ENCODE data around the gene ARHGEF10L.

ARHGEF10L gene

DNA sequence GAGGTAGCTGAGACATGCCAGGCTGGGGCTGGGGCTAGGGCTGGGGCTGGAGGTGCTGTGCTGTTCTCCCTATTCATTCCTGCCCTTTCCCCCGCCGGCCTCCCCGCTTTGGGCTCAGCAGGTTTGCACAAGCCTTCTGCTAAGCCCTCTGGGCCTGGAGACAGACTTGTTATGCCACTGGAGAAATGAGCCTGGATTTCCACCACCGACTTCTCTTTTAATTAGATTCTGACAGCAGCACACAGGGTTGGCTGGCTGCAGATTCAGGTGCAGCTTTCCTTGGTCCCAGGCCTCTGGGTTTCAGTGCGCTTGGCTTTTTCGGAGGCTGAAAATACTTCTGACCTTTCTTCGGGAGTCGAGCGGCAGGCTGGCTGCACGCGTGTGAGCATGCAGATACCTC, 144.1 kb downstream of the ARHGEF10L start:
- DNase-seq: no peak

DNA sequence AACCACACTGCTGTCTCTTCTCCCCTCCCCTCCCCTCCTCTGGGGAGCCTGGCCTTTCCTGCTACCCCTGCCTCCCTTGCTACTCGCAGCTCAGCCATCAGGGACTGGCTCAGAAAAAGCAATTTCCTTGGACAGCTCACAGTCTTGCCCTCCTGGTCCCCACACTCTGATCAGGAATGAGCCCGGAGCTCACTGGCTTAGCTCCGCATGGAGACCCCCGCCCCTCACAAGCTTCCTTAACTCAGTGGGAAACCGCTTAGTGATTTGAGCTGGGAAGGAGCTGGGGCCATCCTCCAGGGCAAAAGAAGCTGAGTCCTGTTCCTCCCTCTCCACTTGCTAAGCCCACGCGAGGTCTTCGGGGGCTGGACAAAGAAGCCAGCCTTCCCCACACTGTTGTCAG, 145.3 kb downstream of the ARHGEF10L start:
- DNase-seq: no peak

DNA sequence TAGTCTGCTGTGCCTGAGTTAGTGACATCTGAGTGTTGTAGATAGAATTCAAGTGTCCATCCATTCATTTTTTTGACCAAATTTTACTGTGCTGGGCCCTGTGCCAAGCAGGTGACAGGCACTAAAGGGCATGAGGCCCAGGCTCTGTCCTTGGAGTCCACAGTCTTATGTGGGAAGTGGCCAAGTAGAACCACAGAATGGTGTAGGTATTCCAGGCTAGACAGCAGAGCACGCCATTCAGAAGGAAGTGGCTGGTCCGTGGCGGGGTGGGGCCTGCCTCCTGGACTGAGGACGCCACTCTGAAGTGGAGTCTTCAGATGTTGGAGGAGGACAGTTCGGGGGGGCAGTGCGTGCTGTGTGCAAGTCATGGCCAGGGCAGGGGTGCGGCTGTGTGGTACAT, 146.8 kb downstream of the ARHGEF10L start:
- DNase-seq: no peak

DNA sequence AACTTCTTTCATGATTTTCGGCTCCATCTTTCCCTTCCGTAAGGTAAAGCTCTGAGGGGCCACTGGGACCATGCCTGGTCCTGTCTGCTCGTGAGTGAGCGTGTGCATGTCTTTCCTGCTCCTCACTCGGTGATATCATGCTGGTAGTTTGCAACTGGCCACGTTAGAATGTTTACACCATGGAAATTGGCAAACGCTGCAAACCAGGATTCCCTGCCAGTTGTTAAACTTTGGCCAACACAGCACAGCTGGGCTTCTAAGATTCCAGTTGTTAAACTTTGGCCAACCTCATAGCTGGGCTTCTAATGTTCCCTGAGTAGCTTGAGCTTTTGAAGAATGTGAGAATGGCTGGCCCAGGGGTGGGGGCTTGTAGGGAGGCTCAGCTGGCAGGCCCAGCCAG, 147.6 kb downstream of the ARHGEF10L start:
- no peak for DNase-seq

DNA sequence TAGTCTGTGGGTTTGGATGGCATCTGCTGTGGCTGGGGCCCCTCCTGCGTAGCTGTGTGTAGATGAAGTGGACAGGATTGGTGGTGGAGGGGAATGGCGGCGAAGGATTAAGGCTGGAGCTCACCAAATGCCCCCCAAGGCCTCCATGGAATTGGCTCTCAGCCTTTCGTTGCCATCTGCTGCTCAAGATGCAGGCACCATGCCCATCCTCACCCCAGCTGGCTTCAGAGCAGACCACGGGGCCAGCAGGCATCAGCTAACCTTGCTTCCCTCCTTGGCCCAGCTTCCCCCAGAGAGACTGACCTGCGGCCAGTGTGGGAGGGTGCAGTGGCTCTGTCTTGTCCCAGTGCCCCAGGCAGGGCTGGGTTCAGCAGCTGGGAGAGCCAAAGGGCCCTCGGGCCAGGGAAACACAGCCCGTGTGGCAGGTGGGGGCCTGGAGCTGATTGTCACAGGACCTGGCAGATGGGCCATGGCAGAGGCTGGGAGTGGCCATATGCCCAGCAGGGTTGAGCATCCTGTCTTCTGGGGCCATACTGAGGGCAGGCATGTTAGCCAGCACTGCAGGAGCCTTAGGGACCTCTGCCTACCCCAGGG, 148.8 kb downstream of the ARHGEF10L start:
- DNase-seq: no peak

DNA sequence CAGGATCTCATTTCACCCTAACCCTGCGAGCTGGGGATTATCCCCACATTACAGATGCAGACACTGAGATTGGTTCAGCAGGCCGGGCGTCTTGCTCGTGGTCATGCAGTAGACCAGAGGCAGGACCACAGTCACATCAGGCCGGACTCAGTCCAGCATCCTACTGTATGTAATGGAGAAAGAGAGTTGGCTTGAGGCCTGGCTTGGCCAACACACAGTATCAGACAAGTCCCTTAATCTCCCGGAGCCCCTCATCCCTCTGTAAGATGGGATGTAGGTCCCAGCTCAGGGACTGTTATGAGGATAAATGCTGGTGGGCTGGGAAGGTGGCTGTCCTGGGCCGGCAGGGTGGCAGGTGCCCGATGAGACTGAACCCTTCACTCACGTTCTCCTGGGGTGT, 149.5 kb downstream of the ARHGEF10L start:
- no peak for DNase-seq

DNA sequence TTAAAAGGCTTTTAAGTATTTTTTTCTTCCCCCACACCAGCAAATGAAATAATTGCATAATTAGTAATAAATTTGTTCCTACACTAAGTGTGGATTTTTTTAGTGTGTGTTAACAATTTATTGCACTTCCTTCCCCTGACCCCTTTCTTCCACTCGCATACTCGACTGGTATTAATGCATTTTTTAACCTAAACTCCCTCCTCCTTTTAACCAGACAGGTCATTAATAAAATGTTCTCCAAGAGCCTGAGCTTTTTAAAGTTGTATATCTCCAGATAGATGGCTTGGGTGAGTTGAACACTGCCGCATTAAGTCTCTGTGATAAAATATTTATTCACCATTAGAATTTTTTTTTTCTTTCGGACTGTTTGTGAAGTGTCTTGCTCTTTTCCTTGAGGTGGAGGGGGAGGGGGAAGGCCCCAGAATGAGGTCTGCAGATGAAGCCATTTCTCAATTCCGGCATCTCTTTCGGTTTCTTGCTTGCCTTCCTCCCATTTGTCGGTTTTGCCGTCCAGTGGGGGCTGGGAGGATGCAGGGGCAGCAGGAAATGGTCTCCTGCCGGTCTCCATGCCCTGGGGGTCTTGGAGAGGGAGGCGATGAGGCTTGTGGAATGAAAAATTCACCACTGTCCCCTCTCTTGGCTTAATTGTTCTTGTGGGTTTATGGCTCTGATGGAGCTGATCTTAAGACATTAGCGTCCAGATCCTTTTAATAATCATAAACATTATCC, 151.6 kb downstream of the ARHGEF10L start:
- no peak for DNase-seq

DNA sequence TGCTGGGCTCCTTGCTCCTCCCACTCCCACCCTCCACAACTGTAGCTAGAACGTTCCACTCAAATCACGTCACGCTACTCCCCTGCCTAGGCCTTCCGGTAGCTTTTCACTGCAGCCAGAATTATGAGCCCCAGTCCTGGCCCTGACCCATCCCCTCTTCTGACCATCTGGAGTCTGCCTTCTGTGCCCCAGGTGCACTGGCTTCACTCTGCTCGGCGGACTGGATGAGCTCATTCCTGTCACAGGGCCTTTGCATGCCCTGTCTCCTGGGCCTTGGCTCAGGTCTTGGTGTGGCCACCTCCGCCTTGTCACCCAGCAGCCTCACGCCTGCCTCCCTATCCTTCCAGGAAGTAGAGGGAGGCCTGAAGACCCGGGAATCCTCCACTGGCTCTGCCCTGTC, 153.1 kb downstream of the ARHGEF10L start:
- no peak for DNase-seq

DNA sequence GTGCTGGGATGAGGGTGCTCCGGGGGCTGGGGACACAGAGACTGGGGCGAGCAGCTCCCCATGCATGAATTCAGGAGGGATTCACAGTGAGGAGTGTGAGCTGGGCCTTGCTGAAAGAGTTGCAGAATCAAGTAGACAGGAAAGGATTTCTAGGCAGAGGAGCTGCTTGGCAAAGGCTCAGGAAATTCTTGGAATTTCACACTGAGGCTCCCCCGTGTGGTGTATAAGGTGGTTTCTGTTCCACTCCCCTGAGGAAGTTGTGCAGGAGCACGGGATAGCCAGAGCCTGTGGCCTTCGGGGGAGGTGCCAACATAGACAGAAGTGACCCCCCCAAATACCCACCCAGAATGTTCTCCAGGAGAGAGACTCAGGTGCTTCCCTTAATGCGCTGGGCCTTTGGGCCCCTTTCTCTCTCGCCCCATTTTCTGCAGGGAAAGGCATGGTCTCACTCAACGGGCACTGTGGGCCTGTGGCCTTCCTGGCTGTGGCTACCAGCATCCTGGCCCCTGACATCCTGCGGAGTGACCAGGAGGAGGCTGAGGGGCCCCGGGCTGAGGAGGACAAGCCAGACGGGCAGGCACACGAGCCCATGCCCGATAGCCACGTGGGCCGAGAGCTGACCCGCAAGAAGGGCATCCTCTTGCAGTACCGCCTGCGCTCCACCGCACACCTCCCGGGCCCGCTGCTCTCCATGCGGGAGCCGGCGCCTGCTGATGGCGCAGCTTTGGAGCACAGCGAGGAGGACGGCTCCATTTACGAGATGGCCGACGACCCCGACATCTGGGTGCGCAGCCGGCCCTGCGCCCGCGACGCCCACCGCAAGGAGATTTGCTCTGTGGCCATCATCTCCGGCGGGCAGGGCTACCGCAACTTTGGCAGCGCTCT, 157.2 kb downstream of the ARHGEF10L start:
- peak; percentile 61 for DNase-seq

DNA sequence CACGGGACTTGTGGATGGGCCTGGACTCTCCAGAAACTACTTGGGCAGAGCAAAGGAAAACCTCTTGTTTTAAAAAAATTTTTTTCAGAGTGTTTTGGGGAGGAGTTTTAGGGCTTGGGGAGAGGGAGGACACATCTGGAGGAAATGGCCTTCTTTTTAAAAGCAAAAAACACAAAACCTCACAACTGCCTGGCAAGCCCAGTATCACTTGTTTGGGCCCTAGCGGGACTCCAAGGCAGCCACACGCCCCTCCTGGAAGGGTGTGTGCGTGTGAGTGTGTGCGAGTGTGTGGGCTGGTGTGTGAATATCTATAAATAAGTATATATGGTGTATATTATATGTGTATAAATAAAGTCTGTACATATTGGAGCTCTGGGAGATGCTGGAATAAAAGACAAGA, 158.0 kb downstream of the ARHGEF10L start:
- DNase-seq: no peak

DNA sequence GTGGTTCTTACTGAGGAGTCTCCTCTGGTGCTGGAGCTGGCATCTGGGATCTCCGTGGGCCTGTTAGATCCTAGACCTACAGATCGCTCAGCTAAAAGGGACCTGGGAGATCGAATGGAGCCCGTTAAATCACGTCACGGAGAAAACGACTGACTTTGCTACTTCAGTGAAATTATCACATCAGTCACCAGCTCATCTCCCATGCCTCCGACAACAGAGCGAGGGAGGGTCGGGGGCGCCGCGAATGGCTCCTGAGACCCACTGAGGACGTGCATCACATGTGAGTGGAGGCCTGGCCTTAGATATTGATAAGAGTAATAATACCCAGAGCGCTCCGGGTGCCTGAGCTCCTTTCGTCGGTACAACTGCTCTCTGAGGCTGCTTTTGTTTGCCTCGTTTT, 160.1 kb downstream of the ARHGEF10L start:
- DNase-seq: no peak

DNA sequence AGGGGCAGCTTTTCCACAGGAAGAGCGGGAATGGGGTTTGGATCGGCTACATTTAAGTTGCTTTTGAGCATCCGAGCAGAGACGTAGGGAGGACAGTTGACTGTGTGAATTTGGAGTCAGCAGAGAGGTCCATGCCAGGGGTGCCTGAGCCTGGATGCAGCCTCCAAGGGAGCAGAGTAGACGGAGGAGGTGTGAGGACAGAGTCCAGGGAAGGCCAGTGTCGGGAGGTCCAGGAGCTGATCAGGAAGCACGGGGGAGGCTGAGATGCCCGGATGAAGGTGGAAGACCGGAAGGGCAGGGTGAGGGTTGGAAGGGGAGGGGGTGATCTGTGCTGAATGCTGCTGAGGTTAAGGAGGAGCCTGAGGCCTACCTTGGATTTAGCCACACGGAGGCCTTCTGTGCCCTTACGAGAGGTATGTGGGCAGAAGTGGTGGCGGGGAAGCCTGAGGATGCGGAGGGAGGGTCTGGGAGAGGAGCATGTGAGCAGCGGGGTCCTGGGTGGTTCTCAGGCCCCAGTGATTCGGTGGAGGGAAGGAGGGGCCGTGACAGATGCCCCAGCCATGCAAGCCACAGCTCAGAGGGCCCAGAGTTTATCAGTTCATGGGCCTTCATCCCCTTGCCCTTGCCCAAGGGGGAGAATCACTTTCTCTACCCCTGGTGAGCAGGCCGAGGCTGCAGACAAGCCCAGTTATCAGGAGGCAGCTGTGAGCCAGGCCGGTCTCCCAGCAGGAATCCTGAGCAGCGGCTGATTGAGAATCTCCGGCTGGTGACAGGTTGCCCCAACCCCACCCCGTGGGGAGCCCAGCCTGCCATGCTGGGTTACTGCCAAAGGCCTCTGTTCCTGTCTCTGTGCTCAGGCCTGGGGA, 161.7 kb downstream of the ARHGEF10L start:
- DNase-seq: no peak

DNA sequence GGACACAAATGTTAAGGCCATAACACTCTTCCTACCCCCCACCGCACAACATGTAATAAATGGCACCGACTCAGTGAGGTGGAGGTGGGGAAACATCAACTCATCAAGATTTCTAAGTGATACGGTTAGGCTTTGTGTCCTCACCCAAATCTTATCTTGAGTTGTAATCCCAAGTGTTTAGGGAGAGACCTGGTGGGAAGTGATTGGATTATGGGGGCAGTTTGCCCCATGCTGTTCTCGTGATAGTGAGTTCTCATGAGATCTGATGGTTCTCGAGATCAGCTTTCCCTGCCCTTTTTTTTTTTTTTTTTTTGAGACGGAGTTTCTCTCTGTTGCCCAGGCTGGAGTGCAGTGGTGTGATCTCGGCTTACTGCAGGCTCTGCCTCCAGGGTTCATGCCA, 164.7 kb downstream of the ARHGEF10L start:
- DNase-seq: no peak

DNA sequence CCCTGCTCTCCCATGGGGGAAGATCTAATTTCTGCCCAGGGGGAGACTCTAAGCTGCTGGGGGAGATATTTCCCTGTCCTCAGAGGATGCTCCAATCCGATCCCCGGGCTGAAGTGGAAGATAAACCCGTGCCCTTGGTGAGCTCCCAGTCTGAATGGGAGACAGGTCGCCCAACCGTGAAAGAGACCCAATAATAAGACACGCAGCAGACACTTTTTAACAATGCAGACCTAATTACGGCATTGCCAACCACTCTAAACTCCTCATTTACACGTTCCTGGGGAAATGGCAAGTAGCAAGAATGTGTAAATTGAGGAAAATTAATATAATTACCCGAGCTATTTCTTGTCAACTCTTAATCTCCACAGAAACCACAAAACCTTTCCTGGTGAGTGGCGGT, 166.9 kb downstream of the ARHGEF10L start:
- no peak for DNase-seq

DNA sequence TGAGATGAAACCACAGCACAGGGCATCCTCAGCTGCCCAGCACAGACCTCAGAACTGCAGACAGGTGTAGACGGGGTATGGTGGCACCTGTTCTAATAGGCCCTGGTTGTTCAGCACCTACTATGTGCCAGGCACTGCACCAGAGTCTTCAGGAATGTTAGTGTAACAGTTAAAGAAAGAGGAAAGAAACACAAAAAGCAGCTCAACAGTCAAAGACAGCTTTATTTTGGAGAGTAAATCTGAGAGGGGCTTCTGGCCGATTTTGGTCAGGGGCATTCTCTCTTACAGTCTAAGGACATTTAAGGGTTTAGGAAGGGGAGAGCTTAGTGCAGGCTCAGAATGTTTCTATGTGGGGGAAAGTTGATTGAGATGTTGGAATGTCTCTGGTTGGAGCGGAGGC, 170.5 kb downstream of the ARHGEF10L start:
- no peak for DNase-seq

DNA sequence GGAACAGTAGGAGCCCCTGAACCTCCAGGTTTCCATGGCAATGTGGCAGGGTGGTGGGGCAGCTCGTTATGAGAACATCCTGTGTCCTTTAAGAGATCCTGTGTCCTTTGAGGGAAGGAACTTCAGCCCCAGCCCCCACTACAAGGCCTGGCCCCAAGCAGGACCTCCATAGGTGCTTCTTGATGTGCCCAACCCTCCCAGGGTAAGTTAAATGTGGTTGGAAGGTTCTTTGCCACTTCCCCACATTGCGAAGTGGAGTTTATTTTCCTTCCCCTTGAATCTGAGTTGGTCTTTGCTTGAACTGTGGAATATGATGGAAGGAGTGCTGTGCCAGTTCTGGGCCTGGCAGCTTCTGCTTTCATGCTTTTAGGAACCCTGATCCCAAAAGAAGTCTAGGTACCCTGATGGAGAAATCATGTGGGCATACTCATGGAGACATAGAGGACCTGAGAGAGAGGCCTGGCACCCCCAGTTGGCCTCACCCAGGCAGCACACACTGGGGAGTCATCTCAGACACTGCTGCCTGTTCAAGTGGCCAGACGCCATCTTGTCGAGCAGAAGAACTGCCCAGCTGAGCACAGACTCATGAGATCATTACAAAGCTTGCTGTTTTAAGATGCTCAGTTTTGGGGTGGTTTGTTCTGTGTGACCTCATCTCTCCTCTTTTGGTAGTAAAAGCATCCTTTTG, 171.5 kb downstream of the ARHGEF10L start:
- DNase-seq: no peak

DNA sequence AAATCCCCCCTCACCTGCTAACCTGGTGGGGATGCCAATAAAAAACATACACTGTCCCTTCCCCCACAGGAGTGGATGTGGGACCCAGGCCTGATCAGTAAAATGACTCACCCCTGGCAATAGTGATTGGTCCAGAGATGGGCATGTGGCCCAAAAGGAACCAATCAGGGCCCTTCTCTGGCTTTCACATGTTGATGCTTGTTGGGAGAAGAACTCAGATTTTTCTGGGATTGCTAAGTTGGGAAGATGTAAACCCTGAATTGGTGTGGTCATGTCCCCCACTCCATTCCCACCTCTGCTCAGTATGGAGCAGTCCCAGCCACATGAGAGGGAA, 172.0 kb downstream of the ARHGEF10L start:
- no peak for DNase-seq

DNA sequence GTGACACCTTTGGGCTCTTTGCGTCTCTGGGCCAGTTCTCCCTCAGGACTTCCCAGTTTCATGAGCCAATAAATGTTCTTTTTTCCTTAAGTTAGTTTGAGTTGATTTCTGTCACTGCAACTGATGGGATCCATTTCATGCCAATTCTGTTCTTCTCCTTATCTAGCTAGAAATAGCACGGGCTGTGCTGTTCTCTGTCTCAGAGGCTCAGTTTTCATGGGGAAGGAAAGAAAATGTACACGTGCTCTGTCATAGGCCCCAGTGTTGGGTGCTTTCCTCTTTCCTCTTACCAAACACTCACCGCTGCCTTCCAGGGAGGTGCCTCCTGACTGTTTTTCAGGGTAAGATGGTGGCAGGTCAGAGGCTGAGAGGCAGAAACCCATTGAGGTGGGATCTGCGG, 172.4 kb downstream of the ARHGEF10L start:
- DNase-seq: no peak

DNA sequence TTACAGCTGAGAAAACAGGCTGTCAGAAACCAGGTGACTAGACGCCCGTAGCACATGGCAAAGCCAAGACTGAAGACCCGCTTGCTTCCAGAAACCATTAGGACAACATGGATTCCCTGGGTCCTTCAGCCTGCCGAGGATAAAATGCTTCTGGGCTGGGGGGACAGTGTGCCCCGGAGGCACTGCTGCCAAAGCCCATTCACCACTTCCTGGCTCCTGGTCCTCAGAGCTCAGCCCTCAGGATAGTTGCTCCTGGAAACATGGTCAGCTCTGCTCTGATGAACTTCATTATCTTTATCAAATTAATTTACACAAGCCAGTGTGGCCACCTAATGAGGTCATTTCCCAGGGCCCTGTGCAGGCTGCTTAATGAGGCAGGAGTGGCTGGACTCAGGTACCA, 174.5 kb downstream of the ARHGEF10L start:
- DNase-seq: no peak

DNA sequence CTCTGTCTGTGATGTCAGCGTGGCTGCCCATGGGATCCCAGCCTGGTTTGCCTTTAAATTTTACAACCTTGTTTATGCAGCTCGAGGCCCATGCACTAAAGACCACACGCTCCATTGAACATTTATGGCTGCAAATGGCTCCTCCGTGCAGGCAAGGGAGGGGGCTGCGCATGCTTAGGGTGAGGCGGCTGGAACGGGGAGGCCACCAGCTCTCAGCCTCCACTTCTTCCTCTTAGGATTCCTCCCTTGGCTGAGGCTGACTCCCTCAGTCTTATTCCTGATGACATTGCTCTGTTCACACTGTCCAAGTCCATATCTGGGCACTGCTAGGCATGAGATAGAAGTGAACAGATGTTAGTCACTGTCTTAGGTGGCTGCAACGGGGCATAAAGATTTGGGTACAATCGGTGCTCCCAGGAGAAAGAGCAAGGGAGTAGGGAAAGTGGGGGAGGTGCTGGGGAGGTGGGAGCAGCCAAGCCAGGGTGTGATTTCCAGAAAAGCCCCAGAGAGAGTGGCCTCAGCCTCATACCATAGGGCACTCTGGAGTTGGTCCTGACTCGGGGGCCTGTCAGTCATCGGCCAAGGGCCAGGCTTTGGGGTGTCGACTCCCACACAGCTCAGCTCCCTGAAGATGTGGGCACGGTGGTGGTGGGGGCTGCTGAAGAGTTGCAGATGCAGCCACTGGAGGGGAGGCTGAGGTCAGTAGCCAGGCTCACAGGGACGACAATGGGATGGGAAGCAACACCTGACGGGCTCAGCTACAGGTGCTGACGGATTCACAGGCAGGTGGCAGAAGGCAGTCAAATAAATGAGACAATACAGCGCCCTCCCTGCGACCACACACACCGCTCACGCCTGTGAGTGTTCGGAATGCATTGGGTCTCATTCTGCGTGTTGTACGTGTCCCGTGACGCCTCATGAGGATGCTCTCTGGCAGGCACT, 178.4 kb downstream of the ARHGEF10L start:
- no peak for DNase-seq

DNA sequence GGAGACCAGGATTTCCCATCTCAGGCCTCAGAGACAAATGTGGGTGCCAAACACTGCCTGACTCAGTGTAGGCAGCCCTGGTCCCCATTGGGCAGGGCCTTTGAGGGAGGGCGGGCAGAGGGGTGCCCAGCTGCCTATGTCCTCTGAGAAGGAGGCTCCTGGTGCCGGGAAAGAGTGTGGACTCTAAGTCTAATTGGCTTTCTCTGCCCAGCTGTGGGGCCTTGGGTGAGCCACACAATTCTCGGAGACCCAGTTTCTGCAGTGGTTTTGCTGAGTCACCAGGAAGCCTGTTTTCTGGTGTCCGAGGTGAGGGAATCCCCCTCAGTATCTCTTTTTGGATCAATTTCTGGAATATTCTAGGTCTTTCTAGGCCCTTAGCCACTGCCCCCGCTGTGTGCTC, 180.4 kb downstream of the ARHGEF10L start:
- no peak for DNase-seq

Data from 8988T (cell line).